GM06990 (cell line): ENCODE data around the gene OR2Y1.
"Not testable (repeated sequence)": the region's sequence is repeated elsewhere in the genome, so short reads cannot be mapped to it uniquely, and the experiment has no call there.

Source experiments
- DNase-seq: peaks from one replicate; pipeline ENCODE4 v3.0.0-alpha.2; 2011; ENCODE audit not compliant: insufficient read length; ENCODE audit errors: extremely low read depth
- H3K27me3 ChIP-seq: replicated peaks from 2 replicates; pipeline ENCODE4 v1.6.0; 2011; ENCODE audit warnings: low read length; ENCODE audit not compliant: control insufficient read depth, insufficient read depth
- H3K36me3 ChIP-seq: 2 replicates; pipeline ENCODE4 v1.5.1; 2011; ENCODE audit warnings: low read length; ENCODE audit not compliant: control insufficient read depth, insufficient read depth
- H3K4me3 ChIP-seq: replicated peaks from 2 replicates; pipeline ENCODE4 v1.5.1; 2011; ENCODE audit warnings: low read depth, mild to moderate bottlenecking, control low read depth, low read length
- CTCF ChIP-seq: IDR thresholded peaks from 2 replicates; pipeline ENCODE4 v1.5.1; 2011; ENCODE audit warnings: low read length, control low read depth, mild to moderate bottlenecking, inconsistent platforms; ENCODE audit not compliant: insufficient read depth, poor library complexity, severe bottlenecking

OR2Y1 gene, protein sequence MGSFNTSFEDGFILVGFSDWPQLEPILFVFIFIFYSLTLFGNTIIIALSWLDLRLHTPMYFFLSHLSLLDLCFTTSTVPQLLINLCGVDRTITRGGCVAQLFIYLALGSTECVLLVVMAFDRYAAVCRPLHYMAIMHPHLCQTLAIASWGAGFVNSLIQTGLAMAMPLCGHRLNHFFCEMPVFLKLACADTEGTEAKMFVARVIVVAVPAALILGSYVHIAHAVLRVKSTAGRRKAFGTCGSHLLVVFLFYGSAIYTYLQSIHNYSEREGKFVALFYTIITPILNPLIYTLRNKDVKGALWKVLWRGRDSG

GRCh38 chr5:180739958-180740357 lies at the start of gene OR2Y1:
OR2Y1 (minus strand) TSS chr5:180740058; CDS start chr5:180740058, 0 bp downstream.
- Histone ChIP-seq H3K4me3 (no peak within 1 kb of the TSS), H3K36me3 (no peaks in the 10 kb centered on the region), H3K27me3 (no peaks in the 10 kb centered on the region; the same call in 1 of the 2 replicates)
- TF ChIP-seq CTCF = no peak
- DNase-seq = no peak

GRCh38 chr5:180788651-180789410 lies 49.0 kb upstream of the OR2Y1 start:
- DNase-seq, H3K4me3 ChIP-seq, H3K27me3 ChIP-seq: not testable (repeated sequence)
- peaks cover 29% of the 10 kb centered on the region for H3K36me3 ChIP-seq

- DNase-seq = no peak
- Histone ChIP-seq H3K36me3 (peaks cover 27% of the 10 kb centered on the region), H3K4me3 (no peak overlapping the region), H3K27me3 (no peaks in the 10 kb centered on the region)
- no peak for TF ChIP-seq CTCF
Observed at GRCh38 chr5:180787711-180788431, 48.0 kb upstream of the OR2Y1 start.

DNA sequence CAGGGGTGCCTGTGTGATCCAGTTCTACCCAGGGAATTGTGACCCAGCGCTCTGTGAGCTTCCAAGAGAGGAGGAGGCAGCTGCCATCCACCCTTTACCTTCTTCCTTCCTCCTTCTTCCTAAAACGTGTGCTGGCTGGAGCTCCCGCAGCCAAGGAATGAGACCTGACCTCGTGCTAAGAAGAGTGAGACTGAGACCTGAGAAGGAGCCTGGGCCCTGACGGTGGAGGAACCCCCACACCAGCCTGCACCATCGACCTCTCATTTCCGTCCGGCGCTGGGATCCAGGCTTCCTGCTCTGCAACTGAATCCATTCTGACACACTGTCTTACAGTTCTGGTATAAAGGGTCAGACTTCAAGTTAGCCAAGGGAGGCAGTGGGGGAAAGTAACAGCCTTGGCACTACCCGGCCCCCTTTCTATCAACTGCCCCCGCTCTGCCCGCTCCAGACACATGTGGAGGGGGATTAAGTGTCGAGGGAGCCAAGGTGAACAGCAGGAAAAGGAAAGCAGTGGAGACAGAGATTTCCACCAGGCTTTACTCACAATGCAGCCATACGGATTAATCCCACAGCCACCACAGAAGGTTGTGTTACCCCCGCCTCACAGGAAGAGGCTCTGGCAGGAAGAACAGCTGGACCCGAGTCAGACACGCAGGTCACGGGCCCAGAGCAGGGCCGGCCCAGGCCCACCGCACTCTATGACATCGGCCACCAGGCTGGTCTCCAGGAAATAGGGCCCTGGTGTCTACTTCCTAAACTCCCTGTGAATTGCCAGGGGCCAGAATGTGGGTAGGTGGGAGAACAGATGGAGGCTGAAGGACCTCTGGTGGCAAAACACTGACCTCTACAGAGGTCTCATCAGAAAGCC lies 46.9 kb upstream of the OR2Y1 start:
- TF ChIP-seq CTCF = no peak
- DNase-seq = no peak
- H3K27me3 ChIP-seq = no peaks in the 10 kb centered on the region
- H3K36me3 ChIP-seq = peaks cover 20% of the 10 kb centered on the region
- H3K4me3 ChIP-seq = no peak overlapping the region

GRCh38 chr5:180785794-180786221 lies 46.0 kb upstream of the OR2Y1 start:
- H3K27me3 ChIP-seq = no peaks in the 10 kb centered on the region
- no peak overlapping the region for H3K4me3 ChIP-seq
- H3K36me3 ChIP-seq = peaks cover 12% of the 10 kb centered on the region
- DNase-seq = no peak
- no peak for TF ChIP-seq CTCF
